Activated CD8-positive, alpha-beta memory T cell treated with anti-CD3 and anti-CD28 coated beads for 24 hours (primary cell): ENCODE data around the gene SSH3.

Experiments
- DNase-seq: peaks from one replicate; pipeline ENCODE4 v3.0.0-alpha.2; 2020

SSH3 gene

GRCh38 chr11:67280341-67280787 is 23.0 kb upstream of the SSH3 start:
- no peak for DNase-seq

- no peak for DNase-seq
These were observed 22.4 kb upstream of the SSH3 start for GRCh38 chr11:67280788-67281551.

- no peak for DNase-seq
These were observed 21.7 kb upstream of the SSH3 start for GRCh38 chr11:67281552-67282150.

GRCh38 chr11:67282155-67282875 is 21.0 kb upstream of the SSH3 start:
- no peak for DNase-seq

GRCh38 chr11:67282876-67283371 is 20.4 kb upstream of the SSH3 start:
- no peak for DNase-seq

- no peak for DNase-seq
These were observed 19.8 kb upstream of the SSH3 start for GRCh38 chr11:67283481-67283963.

GRCh38 chr11:67284811-67285540 is 18.4 kb upstream of the SSH3 start:
- DNase-seq = no peak

- no peak for DNase-seq
These were observed 17.5 kb upstream of the SSH3 start for GRCh38 chr11:67285541-67286498.

- DNase-seq = peak; percentile 76
These were observed 16.6 kb upstream of the SSH3 start for GRCh38 chr11:67286621-67287333.

GRCh38 chr11:67287355-67288197 is 15.8 kb upstream of the SSH3 start:
- peak; percentile 76 for DNase-seq

GRCh38 chr11:67288198-67288451 is 15.2 kb upstream of the SSH3 start:
- no peak for DNase-seq

GRCh38 chr11:67288452-67289225 is 14.7 kb upstream of the SSH3 start:
- DNase-seq = peak; percentile 96

GRCh38 chr11:67289226-67289650 is 14.1 kb upstream of the SSH3 start, which contains the start of gene ANKRD13D:
Gene ANKRD13D (plus strand): TSS chr11:67289303. CDS start chr11:67289461, 158 bp downstream.
- no peak for DNase-seq

- DNase-seq = no peak
These were observed 13.5 kb upstream of the SSH3 start for GRCh38 chr11:67289651-67290479.

GRCh38 chr11:67290801-67291200 is 12.5 kb upstream of the SSH3 start:
- no peak for DNase-seq

GRCh38 chr11:67291481-67292381 is 11.6 kb upstream of the SSH3 start:
- no peak for DNase-seq

GRCh38 chr11:67292671-67293070 is 10.7 kb upstream of the SSH3 start:
- no peak for DNase-seq
